Measurements from ENCODE around the gene PNKD. TPM values are rescaled to one million over a fixed set of nuclear protein-coding genes. Genes with fewer than 3 reads are reported as not detected.

Gene PNKD
- total RNA-seq, 1 experiment from 2014 or later: 58.1 TPM

Small RNA genes lying within 50 kb of the gene (microRNA-seq; reads per million reads assigned to microRNA genes)
- gene MIR6513 (ENCODE audit: borderline number of aligned reads): 1.2 reads per million
- gene MIR6810 (ENCODE audit: borderline number of aligned reads): not detected

Other genes with a start within 250 kb of the PNKD start
- 0.27 TPM for gene RUFY4, start 201.3 kb upstream of the PNKD start, total RNA-seq (2021; ENCODE audit: unreplicated experiment)
- 0.15 TPM for gene CXCR2, start 144.5 kb upstream of the PNKD start, total RNA-seq (2021; ENCODE audit: unreplicated experiment)
- gene CXCR1, start 103.6 kb upstream of the PNKD start, total RNA-seq (2021; ENCODE audit: unreplicated experiment): not detected
- gene ARPC2, start 53.3 kb upstream of the PNKD start, total RNA-seq (2021; ENCODE audit: unreplicated experiment): 187 TPM
- gene GPBAR1, start 9.5 kb upstream of the PNKD start, total RNA-seq (2021; ENCODE audit: unreplicated experiment): 0.27 TPM
- gene AAMP, start 382 bp upstream of the PNKD start, total RNA-seq (2021; ENCODE audit: unreplicated experiment): 111 TPM
- 91.0 TPM for gene TMBIM1, start 22.0 kb downstream of the PNKD start, total RNA-seq (2021; ENCODE audit: unreplicated experiment)
- 0.57 TPM for gene CATIP, start 86.3 kb downstream of the PNKD start, total RNA-seq (2021; ENCODE audit: unreplicated experiment)
- gene SLC11A1, start 111.8 kb downstream of the PNKD start, total RNA-seq (2021; ENCODE audit: unreplicated experiment): 0.42 TPM
- 90.7 TPM for gene CTDSP1, start 129.3 kb downstream of the PNKD start, total RNA-seq (2021; ENCODE audit: unreplicated experiment)
- gene VIL1, start 148.6 kb downstream of the PNKD start, total RNA-seq (2021; ENCODE audit: unreplicated experiment): 0.49 TPM